ENCODE results near the gene PTPRT.

PTPRT gene

DNA sequence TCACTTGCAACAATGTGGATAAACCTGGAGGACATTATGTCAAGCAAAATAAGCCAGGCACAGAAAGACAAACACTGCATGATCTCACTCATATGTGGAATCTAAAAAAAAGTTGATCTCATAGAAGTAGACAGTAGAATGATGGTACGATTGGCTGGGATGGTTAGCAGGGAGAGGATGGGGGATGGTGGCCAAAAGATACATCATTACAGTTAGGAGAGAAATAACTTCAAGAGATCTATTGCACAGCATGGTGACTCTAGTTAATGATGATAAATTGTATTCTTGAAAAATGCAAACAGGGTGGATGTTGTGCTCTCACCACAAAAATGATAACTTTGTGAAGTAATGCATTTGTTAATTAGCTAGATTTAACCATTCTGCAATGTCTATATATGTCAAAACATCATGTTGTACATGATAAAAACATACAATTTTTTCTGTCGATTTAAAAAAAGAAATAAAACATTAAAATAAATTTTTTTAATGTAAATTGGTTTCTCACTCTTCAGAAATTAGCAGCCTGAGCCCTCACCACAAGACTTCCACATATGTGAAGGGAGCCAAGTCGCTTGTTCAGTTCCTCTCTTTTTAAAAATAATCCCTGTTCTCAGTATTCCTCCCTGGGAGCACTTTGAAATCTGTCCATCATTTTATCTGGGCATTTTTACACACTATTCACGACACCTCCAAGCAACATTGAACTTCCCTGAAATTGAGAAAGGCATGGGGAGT lies 34.2 kb downstream of the PTPRT start:
- TF ChIP-seq TAF1 (IDR thresholded peaks at IDR 0.05; ENCODE audit: borderline replicate concordance, low read depth, low read length): no peak
- no peak for TF ChIP-seq POLR2A (IDR thresholded peaks at IDR 0.05; ENCODE audit: low read depth, low read length)
- TF ChIP-seq POLR2AphosphoS5 (IDR thresholded peaks at IDR 0.05; ENCODE audit: low read depth, low read length): no peak
- no peak for DNase-seq (ENCODE audit: insufficient read length)
- FAIRE-seq: no peak

DNA sequence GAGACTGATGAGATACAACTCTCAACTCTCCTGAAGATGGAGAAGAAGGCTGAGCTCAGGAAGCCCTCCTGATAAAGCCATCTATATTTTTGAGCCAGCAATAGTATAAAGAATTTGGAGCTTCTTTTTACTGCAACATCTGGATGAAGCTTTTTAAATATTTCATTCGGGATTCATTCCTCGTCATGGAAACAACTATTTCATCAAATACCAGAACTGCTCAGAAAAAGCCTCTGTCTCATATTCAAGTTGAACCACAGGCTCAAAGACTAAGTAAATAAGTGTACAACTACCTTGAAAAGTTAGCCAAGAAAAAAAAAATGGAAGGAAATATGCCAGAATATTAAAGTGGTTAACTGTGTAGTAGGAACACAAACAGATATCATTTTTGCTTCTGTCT lies 37.8 kb downstream of the PTPRT start:
- DNase-seq (ENCODE audit: insufficient read length): no peak
- FAIRE-seq: no peak
- TF ChIP-seq POLR2AphosphoS5 (IDR thresholded peaks at IDR 0.05; ENCODE audit: low read depth, low read length) (no peak), TAF1 (IDR thresholded peaks at IDR 0.05; ENCODE audit: borderline replicate concordance, low read depth, low read length) (no peak)

DNA sequence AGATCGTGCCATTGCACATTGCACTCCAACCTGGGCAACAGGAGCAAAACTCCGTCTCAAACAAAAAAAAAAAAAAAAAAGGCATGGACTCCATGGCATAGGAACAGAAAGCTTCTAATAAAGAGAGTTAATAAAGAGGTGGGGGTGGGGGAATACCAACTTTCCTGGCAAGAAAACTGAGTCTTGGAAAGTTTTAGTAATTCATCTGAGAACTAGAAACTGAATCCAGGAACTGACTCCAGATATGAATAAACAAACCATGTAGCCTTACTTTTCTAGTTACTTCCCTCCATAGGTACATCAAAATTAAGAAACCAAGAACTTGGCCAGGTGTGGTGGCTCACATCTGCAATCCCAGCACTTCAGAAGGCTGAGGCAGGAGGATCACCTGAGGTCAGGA lies 38.5 kb downstream of the PTPRT start:
- no peak for FAIRE-seq
- no peak for TF ChIP-seq POLR2AphosphoS5 (IDR thresholded peaks at IDR 0.05; ENCODE audit: low read depth, low read length)
- no peak for TF ChIP-seq POLR2A (IDR thresholded peaks at IDR 0.05; ENCODE audit: low read depth, low read length)
- TF ChIP-seq TAF1 (IDR thresholded peaks at IDR 0.05; ENCODE audit: borderline replicate concordance, low read depth, low read length): no peak
- no peak for DNase-seq (ENCODE audit: insufficient read length)

DNA sequence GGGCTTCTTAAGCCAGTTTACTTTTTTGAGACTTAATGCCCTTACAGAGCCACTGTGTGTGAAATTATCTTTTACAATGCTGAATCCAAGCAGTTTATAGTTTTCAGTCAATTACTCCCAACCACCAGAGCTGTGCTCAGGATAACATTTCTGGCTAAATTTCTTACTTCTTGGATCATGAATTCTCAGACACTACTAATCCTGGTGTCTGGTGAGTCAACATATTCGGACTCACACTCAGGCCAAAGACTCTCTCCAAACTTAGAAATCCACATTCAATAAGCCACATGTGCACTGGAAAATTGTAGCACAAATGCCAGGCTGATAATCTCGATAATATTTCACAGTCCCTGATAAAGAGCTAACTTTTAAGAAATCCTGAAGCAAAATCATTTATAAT lies 49.0 kb downstream of the PTPRT start:
- no peak for TF ChIP-seq TAF1 (IDR thresholded peaks at IDR 0.05; ENCODE audit: borderline replicate concordance, low read depth, low read length)
- no peak for TF ChIP-seq POLR2AphosphoS5 (IDR thresholded peaks at IDR 0.05; ENCODE audit: low read depth, low read length)
- TF ChIP-seq POLR2A (IDR thresholded peaks at IDR 0.05; ENCODE audit: low read depth, low read length): no peak
- DNase-seq (ENCODE audit: insufficient read length) (no peak), FAIRE-seq (no peak)

DNA sequence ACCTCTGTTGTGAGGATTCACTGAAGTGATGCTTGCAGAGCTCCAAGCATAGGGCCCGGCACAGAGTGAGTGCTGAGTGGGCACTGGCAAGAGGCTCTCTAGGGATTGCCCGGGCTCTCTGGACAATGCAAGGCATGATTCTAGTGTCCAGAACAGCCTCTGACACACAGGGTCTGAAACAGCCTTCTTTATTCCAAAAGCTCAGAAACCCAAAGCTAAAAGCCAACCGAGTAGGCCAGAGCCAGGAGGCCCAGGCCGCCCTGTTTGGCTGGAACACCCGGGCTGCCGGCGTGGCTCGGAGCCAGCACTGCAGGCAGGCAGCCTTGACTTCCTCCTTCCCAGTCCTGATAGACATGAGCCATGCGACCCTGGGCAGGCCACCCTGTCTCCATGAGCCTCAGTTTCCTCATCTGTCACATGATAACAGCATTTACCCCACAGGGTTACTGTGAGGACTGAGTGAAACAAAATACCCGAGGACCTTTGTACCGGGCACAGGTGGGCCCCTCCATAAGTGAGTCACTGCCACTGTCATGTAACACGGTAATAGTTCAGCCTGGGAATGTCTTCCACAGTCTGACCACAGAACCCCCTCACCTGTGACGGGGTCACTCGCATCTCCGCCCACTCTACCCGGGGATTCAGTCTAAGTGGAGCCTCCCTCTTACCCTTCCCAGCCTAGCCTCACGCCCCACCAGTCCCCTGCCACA lies 51.5 kb downstream of the PTPRT start:
- DNase-seq (ENCODE audit: insufficient read length): no peak
- FAIRE-seq: no peak
- no peak for TF ChIP-seq POLR2AphosphoS5 (IDR thresholded peaks at IDR 0.05; ENCODE audit: low read depth, low read length)
- TF ChIP-seq TAF1 (IDR thresholded peaks at IDR 0.05; ENCODE audit: borderline replicate concordance, low read depth, low read length): no peak

DNA sequence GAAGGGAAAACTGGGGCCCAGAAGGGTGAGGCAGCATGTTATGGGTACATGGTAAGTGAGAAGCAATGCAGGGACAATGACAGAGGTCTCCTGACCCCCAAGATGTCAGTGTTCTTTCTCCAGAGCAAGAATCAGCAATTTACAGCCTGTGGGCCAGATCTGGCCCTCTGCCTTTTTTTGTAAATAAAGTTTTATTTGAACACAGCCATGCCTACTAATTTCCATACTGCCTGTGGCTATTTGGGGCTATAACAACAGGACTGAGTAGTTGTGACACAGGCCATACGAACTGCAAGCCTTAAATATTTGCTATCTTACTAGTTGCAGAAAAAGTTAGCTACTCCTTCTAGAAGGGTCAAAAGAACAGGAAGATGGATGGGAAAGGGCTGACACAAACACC lies 52.5 kb downstream of the PTPRT start:
- DNase-seq (ENCODE audit: insufficient read length) (no peak), FAIRE-seq (no peak)
- no peak for TF ChIP-seq POLR2AphosphoS5 (IDR thresholded peaks at IDR 0.05; ENCODE audit: low read depth, low read length)
- no peak for TF ChIP-seq TAF1 (IDR thresholded peaks at IDR 0.05; ENCODE audit: borderline replicate concordance, low read depth, low read length)
- TF ChIP-seq POLR2A (IDR thresholded peaks at IDR 0.05; ENCODE audit: low read depth, low read length): no peak

DNA sequence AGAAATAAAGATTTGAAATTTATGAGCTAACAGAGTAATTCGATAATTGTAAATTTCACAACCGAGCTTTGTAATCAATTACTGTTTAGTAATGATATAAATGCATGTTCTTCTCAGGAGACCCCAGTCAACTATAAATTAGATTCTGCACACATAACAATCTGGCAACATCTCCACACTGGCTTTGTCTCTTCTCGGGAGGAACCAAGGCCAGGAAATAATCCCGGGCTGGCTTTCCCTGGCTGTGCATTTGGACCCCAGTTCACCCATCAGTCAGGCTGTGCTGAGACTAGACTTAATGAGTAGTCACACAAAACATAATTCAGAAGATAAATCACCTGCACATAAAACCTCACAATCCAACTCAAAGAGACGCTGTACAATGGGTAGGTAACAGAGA lies 65.5 kb downstream of the PTPRT start:
- DNase-seq (ENCODE audit: insufficient read length): no peak
- FAIRE-seq: no peak
- no peak for TF ChIP-seq TAF1 (IDR thresholded peaks at IDR 0.05; ENCODE audit: borderline replicate concordance, low read depth, low read length)
- no peak for TF ChIP-seq POLR2A (IDR thresholded peaks at IDR 0.05; ENCODE audit: low read depth, low read length)
- no peak for TF ChIP-seq POLR2AphosphoS5 (IDR thresholded peaks at IDR 0.05; ENCODE audit: low read depth, low read length)

DNA sequence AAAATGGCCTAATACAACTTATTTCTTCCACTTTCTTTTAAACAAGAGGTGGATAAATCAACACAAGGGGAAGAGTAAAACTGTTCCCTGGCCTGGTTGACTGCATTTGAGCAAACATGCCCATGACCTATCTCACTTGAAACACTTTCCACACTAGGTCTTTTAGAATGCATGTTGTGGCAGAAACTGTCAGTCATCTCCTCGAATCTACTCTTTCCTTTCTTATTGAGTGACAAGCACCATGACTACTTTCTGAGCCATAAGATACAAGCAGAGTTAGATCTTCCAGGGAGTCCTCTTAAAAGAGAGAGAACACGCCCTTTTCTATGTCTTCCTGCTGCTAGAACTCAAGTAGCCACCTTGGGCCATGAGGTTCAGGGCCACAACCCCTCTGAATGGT lies 66.5 kb downstream of the PTPRT start:
- FAIRE-seq: no peak
- no peak for TF ChIP-seq TAF1 (IDR thresholded peaks at IDR 0.05; ENCODE audit: borderline replicate concordance, low read depth, low read length)
- TF ChIP-seq POLR2AphosphoS5 (IDR thresholded peaks at IDR 0.05; ENCODE audit: low read depth, low read length): no peak
- no peak for TF ChIP-seq POLR2A (IDR thresholded peaks at IDR 0.05; ENCODE audit: low read depth, low read length)
- no peak for DNase-seq (ENCODE audit: insufficient read length)

DNA sequence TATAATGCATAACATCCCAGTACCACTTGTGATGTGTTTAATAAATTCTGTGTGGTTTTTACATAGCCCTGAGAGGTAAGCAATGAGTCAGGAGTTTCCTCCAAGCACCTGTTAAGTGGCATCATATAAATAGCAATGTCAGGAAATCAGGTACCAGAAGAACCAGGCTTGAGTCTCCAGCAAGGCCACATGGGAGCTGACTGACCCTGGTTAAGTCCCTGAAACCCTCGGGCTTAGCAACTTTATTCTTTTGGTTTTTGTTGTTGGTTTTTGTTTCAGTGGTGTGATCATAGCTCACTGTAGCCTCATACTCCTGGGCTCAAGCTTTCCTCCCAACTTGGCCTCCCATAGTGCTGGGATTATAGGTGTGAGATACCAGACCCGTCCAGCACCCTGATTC lies 70.0 kb downstream of the PTPRT start:
- no peak for FAIRE-seq
- DNase-seq (ENCODE audit: insufficient read length): no peak
- TF ChIP-seq POLR2A (IDR thresholded peaks at IDR 0.05; ENCODE audit: low read depth, low read length): no peak
- TF ChIP-seq POLR2AphosphoS5 (IDR thresholded peaks at IDR 0.05; ENCODE audit: low read depth, low read length): no peak
- TF ChIP-seq TAF1 (IDR thresholded peaks at IDR 0.05; ENCODE audit: borderline replicate concordance, low read depth, low read length): no peak

DNA sequence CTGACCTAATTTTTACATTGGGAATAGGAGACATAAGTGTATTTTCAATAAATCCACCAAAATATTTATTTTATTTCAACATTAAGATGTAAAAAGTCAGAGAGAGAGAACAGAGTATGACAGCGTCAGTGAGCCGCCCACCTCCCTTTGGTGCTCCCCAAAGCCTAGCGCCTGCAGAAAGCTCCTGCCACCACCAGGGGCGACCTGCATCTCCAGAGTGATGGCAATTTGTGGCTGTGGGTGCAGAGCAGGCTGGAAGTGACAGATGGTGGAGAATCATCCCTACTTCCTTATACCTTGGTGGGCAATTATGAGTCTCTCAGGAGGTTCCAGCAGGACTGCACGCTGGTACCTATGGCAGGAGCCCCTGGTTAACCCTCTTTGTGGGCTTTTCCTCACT lies 87.3 kb downstream of the PTPRT start:
- DNase-seq (ENCODE audit: insufficient read length): no peak
- TF ChIP-seq POLR2A (IDR thresholded peaks at IDR 0.05; ENCODE audit: low read depth, low read length): no peak
- no peak for FAIRE-seq

DNA sequence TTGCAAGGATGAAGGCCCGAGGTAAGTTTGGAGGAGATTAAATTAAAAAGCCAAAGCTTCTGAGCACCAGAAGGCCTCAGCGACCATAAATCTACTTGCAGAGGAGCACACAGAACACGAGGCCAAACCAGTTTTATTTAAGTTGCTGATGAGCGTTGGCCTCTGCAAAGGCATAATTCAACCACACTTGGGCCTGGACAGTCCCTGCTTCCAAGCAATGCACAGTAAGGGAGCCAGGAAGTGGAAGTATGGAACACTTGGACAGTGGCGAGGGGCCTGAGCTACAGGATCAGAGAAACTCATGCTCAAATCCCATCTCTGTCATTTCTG lies 92.8 kb downstream of the PTPRT start:
- FAIRE-seq: no peak
- DNase-seq (ENCODE audit: insufficient read length): no peak
- TF ChIP-seq POLR2AphosphoS5 (IDR thresholded peaks at IDR 0.05; ENCODE audit: low read depth, low read length) (no peak), TAF1 (IDR thresholded peaks at IDR 0.05; ENCODE audit: borderline replicate concordance, low read depth, low read length) (no peak), POLR2A (IDR thresholded peaks at IDR 0.05; ENCODE audit: low read depth, low read length) (no peak)

DNA sequence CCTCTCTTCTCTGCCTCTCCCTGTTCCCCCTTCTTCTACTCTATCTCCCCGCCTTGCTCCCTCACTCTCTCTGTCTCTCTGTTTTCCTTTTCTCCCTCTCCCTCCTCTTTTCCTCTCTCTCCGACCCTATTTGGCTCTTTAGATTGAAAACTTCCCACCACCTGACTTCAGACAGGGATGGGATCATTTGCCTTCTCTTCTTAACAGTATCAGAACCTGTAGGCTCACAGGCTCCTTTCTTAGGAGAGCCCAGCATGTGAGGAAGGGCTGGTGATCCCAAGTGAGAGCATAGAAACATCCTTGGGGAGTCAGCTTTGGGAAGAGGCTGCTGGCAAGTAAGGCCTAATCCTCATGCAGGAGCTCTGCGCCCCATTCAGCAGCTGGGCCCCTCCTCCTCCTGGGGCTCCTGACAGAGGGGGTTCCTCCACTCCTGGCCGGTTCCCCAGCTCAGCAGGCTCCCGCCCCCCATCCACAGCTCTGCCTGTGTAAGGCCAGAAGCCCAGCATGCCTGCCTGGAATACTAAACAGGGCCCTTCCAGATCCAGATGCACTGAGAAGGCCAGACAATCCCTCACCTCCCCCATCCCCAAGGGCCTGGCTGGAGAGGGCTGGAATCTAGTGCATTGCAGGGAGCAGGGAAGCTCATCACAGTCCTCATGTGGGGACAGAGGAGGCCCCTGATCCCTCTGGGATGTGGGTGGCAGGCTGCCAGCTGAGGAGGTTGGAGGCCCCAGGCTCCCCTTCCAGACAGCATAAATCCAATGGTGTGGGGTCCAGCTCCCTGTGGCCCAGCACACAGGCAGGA lies 93.4 kb downstream of the PTPRT start:
- DNase-seq (ENCODE audit: insufficient read length): no peak
- TF ChIP-seq POLR2AphosphoS5 (IDR thresholded peaks at IDR 0.05; ENCODE audit: low read depth, low read length) (no peak), TAF1 (IDR thresholded peaks at IDR 0.05; ENCODE audit: borderline replicate concordance, low read depth, low read length) (no peak), POLR2A (IDR thresholded peaks at IDR 0.05; ENCODE audit: low read depth, low read length) (no peak)
- no peak for FAIRE-seq

All from GM12892 (cell line).